OCI-LY1 (cell line): ENCODE data around the gene VMP1.
"Not testable (repeated sequence)": the region's sequence is repeated elsewhere in the genome, so short reads cannot be mapped to it uniquely, and the experiment has no call there.

Source experiments
- EZH2 ChIP-seq: fragments of 200-600 bp; sonication (generic), shearing (Covaris generic); IDR thresholded peaks from 2 replicates; pipeline ENCODE4 v1.8.0; 2017; ENCODE audit warnings: borderline replicate concordance, mixed run types, mild to moderate bottlenecking, antibody characterized with exemption, low read length, moderate library complexity, mixed read lengths
- TF ChIP-seq, protein P1 (sequence below): fragments of 200-600 bp; sonication (generic), shearing (Covaris generic); IDR thresholded peaks from 2 replicates; pipeline ENCODE4 v1.5.1; 2017; ENCODE audit warnings: mild to moderate bottlenecking, antibody characterized with exemption, low read length, moderate library complexity, mixed read lengths

- TF ChIP-seq, protein P1, sequence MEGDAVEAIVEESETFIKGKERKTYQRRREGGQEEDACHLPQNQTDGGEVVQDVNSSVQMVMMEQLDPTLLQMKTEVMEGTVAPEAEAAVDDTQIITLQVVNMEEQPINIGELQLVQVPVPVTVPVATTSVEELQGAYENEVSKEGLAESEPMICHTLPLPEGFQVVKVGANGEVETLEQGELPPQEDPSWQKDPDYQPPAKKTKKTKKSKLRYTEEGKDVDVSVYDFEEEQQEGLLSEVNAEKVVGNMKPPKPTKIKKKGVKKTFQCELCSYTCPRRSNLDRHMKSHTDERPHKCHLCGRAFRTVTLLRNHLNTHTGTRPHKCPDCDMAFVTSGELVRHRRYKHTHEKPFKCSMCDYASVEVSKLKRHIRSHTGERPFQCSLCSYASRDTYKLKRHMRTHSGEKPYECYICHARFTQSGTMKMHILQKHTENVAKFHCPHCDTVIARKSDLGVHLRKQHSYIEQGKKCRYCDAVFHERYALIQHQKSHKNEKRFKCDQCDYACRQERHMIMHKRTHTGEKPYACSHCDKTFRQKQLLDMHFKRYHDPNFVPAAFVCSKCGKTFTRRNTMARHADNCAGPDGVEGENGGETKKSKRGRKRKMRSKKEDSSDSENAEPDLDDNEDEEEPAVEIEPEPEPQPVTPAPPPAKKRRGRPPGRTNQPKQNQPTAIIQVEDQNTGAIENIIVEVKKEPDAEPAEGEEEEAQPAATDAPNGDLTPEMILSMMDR, result not testable (repeated sequence)
- not testable (repeated sequence) for TF ChIP-seq EZH2
Measured at GRCh38 chr17:59853919-59854729, 146.7 kb downstream of the VMP1 start.
